A673 (cell line): ENCODE measurements around the gene EIF2AK2.

Experiments used
- EZH2 ChIP-seq: fragments of 200-600 bp; sonication (generic); IDR thresholded peaks from 2 replicates; pipeline ENCODE4 v1.6.1; 2017; ENCODE audit warnings: borderline replicate concordance, low read depth, mild to moderate bottlenecking, mixed read lengths, antibody characterized with exemption, low read length; ENCODE audit not compliant: poor library complexity, severe bottlenecking
- TF ChIP-seq, protein P1 (sequence below): fragments of 300-800, 200-600 bp; sonication (generic); conservative IDR thresholded peaks from 2 replicates; pipeline ENCODE4 v1.5.1; 2017; ENCODE audit warnings: low read depth, mild to moderate bottlenecking, antibody characterized with exemption, low read length, moderate library complexity, mixed read lengths

DNA sequence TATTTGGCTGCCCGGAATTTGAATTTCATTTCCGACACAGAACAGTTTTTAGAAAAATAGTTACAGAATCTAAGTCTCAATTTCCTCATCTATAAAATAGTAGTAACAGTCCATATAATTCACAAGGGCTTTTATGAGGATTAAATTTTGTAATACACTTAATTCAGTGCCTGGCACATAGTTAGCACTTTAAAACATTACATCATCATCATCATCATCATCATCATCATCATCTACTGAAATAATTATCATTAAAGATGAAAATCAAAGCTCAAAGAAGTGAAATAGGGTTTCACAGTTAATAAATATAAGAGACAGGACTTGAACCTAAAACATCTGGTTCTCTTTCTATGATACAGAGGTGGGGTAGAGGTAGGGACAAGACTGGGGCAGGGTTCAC, 85.8 kb downstream of the EIF2AK2 start:
- TF ChIP-seq, protein P1, sequence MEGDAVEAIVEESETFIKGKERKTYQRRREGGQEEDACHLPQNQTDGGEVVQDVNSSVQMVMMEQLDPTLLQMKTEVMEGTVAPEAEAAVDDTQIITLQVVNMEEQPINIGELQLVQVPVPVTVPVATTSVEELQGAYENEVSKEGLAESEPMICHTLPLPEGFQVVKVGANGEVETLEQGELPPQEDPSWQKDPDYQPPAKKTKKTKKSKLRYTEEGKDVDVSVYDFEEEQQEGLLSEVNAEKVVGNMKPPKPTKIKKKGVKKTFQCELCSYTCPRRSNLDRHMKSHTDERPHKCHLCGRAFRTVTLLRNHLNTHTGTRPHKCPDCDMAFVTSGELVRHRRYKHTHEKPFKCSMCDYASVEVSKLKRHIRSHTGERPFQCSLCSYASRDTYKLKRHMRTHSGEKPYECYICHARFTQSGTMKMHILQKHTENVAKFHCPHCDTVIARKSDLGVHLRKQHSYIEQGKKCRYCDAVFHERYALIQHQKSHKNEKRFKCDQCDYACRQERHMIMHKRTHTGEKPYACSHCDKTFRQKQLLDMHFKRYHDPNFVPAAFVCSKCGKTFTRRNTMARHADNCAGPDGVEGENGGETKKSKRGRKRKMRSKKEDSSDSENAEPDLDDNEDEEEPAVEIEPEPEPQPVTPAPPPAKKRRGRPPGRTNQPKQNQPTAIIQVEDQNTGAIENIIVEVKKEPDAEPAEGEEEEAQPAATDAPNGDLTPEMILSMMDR, result no peak
- TF ChIP-seq EZH2, result no peak
